Neural progenitor cell (in vitro differentiated cells): ENCODE measurements around the gene NKAIN2.

Source experiments
- EZH2 ChIP-seq: fragments of 200-600 bp; sonication (generic); IDR thresholded peaks from 2 replicates; pipeline ENCODE4 v1.6.1; 2017; ENCODE audit warnings: antibody characterized with exemption, mild to moderate bottlenecking, moderate library complexity
- TF ChIP-seq, protein P1 (sequence below): fragments of 200-600 bp; sonication (generic); IDR thresholded peaks from 2 replicates; pipeline ENCODE4 v1.5.1; 2017; ENCODE audit warnings: antibody characterized with exemption, mild to moderate bottlenecking

GRCh38 chr6:123994168-123994567, 190.5 kb downstream of the NKAIN2 start:
- TF ChIP-seq, protein P1, sequence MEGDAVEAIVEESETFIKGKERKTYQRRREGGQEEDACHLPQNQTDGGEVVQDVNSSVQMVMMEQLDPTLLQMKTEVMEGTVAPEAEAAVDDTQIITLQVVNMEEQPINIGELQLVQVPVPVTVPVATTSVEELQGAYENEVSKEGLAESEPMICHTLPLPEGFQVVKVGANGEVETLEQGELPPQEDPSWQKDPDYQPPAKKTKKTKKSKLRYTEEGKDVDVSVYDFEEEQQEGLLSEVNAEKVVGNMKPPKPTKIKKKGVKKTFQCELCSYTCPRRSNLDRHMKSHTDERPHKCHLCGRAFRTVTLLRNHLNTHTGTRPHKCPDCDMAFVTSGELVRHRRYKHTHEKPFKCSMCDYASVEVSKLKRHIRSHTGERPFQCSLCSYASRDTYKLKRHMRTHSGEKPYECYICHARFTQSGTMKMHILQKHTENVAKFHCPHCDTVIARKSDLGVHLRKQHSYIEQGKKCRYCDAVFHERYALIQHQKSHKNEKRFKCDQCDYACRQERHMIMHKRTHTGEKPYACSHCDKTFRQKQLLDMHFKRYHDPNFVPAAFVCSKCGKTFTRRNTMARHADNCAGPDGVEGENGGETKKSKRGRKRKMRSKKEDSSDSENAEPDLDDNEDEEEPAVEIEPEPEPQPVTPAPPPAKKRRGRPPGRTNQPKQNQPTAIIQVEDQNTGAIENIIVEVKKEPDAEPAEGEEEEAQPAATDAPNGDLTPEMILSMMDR = no peak
- TF ChIP-seq EZH2 = no peak
